GM12872 (cell line): ENCODE measurements around the gene CCNF.
A peak's percentile ranks its signal among the peaks of the same experiment; 100 is the strongest.

Experiments
- CTCF ChIP-seq: IDR thresholded peaks from 3 replicates; pipeline ENCODE4 v1.5.1; 2011; ENCODE audit warnings: low read depth, mild to moderate bottlenecking, low read length, moderate library complexity; ENCODE audit not compliant: insufficient read depth

The CCNF gene

GRCh38 chr16:2500918-2501750, 71.9 kb downstream of the CCNF start:
- peak; percentile 99 for TF ChIP-seq CTCF

DNA sequence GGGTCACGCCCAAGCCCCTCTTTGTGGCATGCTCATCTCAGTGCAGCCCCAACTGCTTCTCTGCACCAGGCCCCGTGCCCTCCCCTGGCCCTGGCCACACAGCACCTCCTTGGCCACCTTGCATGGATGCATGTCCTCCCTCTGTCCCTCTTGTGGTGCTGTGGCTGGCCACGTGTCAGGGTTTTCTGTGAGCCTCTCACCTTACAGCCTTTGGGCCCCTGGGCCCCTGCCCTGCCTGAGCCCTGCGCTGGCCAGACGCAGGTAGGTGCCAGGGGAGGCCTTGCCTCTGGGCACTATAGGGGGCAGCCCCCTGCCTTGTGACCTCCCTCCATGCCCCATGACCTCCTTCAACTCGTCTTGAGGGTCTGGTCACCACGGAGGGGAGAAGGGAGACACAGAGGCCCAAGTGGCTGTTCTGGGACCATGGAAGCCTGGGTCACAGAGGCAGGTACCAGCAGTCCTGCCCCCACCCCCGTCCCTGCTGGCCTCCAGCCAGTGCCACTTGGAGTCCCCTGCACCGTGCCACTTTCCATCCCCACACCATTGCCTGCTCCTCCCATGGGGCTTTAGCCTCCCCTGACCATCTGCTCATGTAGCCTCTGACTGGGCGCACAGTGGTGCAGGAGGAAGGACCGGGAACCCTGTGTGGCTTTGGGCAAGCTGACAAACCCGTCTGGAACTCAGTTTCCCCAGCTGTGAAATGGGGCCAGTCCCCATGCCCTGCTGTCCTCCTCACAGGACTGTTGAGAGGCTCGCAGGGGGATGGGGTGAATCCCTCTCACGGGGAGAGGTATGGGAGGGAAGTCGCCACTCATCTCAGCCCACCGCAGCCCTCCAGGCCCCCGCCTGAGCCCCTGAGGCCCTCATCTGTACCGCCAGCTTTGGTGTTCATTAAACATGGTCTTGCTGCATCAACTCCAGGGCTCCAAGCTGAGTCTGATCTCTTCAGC, 73.0 kb downstream of the CCNF start:
- no peak for TF ChIP-seq CTCF

DNA sequence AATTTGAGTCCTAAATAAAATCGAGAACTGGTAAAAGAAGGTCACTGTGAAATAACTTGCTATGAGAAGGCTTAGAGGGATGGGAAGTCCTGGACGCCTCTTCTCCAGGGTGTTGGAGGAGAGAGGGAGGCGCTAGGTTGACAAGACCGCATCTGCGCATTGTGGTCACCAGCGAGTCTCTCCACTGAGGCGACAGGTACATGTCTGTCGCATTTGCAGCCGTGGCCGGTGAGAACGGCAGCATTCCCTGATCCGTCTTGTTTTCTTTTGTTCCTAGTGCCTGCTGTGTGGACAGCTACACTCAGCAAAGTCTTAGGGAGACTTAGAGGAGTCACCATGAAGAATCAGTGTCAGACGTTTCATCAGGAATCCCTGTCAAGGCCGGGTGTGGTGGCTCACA, 76.4 kb downstream of the CCNF start:
- TF ChIP-seq CTCF = no peak

DNA sequence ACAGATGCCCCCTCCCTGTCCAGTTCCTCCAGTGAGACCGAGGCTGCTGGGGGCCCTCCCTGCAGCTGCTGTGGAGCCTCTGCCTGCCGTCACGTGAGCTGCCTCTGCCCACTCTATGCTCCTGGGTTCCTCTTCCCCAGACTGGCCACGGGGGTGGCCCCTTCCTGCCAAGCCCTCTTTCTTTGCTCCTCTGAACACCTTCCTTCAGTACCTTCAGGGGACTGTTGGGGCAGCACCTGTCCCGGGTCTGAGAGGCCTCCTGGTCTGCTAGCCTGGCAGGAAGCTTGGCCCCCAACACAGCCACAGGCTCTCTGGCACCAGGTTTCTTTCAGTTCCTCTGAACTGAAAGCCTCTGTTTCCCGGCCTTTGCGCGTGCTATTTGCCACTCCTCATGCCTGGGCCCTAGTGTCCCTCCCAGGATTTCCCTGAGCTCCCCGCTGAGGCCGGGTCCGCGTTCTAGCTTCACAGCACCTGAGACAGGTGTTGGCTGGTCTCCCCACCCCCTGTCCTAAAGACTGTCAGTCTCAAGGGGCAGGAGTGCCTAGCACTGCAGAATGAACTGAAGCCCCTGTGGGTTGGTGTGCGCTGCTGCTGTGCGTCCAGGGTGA, 77.9 kb downstream of the CCNF start:
- peak; percentile 48; the same call in 2 of the 3 replicates for TF ChIP-seq CTCF

DNA sequence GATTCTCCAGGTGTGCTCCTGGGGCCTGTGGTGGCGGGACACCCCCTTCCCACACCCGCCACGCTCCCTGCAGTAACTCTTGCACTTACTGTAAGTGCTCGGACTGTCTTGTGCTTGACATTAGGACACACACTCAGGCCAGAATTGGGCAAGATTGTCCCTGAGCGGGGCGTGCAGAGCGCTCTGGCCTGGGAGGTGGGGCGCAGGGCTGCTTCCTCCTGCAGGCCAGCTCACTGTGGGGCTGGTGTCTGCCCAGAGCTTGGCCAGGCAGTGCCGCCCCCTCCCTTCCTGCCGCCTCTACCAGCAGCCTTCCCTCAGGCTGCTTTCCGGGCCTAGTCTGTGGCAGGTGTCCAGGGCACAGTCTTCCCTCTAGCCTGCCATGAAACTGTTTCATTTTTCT, 78.4 kb downstream of the CCNF start:
- no peak for TF ChIP-seq CTCF
